ENCODE results near the gene TEX22.

TEX22 gene

GRCh38 chr14:105455086-105455640 lies 56.8 kb downstream of the TEX22 start:
- no peak for DNase-seq (ENCODE audit: low read depth in 1 of 2, low spot score in 1 of 2)

- no peak for DNase-seq (ENCODE audit: low read depth in 1 of 2, low spot score in 1 of 2)
Measured at GRCh38 chr14:105455766-105456660, 57.7 kb downstream of the TEX22 start.

GRCh38 chr14:105456736-105457617 lies 58.6 kb downstream of the TEX22 start:
- DNase-seq (ENCODE audit: low read depth in 1 of 2, low spot score in 1 of 2) = no peak

GRCh38 chr14:105458010-105458409 lies 59.7 kb downstream of the TEX22 start:
- no peak for DNase-seq (ENCODE audit: low read depth in 1 of 2, low spot score in 1 of 2)

GRCh38 chr14:105458571-105458970 lies 60.2 kb downstream of the TEX22 start:
- no peak for DNase-seq (ENCODE audit: low read depth in 1 of 2, low spot score in 1 of 2)

- DNase-seq (ENCODE audit: low read depth in 1 of 2, low spot score in 1 of 2) = no peak
Measured at GRCh38 chr14:105460116-105460515, 61.8 kb downstream of the TEX22 start.

- no peak for DNase-seq (ENCODE audit: low read depth in 1 of 2, low spot score in 1 of 2)
Measured at GRCh38 chr14:105460616-105461015, 62.3 kb downstream of the TEX22 start.

GRCh38 chr14:105461903-105462302 lies 63.6 kb downstream of the TEX22 start:
- no peak for DNase-seq (ENCODE audit: low read depth in 1 of 2, low spot score in 1 of 2)
